NCI-H2029 treated with DMSO at 0.1 percent for 48 hours (cell line): ENCODE measurements around the gene MTHFD2L.
"Not testable (repeated sequence)": the region's sequence is repeated elsewhere in the genome, so short reads cannot be mapped to it uniquely, and the experiment has no call there.

Experiments
- DNase-seq: peaks from one replicate; lab custom pipeline; 2025; lab: John Stamatoyannopoulos, UW

MTHFD2L gene

DNA sequence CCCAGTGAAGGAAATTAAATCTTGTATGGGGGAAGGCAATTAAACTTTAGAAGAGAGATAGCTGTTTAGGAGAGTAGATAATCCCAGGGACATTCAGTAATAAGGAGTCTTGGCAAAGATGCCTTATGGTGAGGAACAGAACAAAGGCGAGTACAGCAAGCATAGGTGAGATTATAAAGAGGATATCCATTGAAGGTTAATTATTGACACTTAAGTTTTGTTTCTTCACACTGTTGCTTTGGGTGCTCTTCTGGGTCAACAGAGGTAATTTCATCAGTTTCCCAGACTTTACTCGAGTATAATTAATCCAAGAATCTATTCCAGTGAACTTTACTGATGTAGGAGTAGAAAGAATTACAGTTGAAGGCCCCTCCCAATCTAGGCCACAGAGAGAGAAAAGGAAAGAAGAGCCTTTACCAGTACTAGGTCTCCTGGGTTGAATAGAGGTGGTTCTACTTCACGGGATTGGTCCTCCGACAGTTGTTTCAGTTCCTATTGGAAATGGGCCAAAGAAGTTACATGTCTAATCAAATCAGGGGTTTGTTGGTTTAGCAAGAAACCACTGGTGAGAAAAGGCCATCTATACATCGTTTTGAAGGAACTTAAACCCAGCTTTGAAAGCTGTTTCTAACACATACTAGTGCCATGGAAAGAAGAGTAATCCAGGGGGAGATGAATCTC, 177.6 kb downstream of the MTHFD2L start:
- DNase-seq, result no peak

DNA sequence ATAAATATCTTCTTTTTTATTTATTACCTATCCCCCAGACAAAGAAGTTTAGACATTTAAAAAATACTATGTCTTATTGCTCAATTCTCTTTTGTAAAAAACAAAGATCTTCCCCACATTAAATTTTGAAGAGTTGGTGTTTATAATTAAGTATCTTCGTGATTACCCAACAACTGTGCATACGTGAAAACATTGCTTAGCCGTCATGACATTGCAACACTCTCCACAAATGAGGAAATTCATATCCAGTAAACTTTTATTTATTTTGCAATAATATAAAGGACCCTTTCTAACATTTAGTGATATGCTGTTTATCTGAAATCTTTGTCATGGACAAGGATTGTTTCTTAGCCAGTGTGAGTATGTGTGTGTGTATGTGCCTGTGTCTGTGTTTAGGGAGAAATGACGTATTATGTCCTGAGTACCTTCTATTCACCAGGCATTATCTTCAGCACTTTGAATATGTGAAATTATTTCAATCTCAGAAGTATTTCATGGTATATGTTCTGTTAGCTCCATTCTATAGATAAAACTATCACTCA, 180.9 kb downstream of the MTHFD2L start:
- DNase-seq, result no peak

DNA sequence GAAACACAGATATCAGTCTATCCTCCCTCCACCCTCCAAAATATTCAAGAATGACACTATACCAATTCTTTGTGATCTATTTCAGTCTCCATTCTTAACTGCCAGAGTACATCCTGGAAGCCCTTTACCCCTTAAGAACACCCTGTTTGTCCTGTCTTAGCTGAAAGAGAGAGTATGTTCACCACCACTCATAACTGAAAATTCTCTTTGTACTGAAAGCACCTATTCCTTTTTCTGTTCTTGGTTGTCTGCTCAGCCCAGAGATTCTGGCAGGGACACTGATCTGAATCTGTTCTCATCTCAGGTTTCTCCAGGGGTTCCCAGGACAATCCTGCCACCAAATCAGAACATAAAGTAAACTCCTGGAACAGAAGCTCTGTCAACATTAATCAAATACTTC, 181.6 kb downstream of the MTHFD2L start:
- no peak for DNase-seq

DNA sequence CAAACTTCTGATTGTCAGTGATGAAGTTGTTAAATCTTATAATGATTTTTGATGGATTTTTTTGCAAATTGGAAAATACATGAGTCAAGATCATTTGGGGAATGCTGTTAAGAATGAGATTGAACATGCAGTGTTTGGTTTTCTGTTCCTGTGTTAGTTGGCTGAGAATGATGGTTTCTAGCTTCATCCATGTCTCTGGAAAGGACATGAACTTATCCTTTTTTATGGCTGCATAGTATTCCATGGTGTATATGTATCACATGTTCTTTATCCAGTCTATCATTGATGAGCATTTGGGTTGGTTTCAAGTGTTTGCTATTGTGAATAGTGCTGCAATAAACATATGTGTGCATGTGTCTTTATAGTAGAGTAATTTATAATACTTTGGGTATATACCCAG, 182.5 kb downstream of the MTHFD2L start:
- not testable (repeated sequence) for DNase-seq

DNA sequence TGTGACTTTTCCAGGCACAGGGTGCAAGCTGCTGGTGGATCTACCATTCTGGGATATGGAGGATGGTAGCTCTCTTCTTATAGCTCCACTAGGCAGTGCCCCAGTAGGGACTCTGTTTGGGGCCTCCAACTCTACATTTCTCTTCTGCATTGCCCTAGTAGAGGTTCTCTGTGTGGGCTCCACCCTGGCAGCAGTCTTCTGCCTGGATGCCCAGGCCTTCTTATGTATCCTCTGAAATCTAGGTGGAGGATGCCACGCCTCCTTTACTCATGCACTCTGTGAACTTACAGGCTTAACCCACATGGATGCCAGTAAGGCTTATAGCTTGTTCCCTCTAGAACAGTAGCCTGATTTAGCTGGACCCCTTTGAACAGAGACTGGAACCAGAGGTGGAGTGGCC, 186.1 kb downstream of the MTHFD2L start:
- no peak for DNase-seq
